CD4-positive, alpha-beta memory T cell (primary cell): Measurements from ENCODE around the gene DPM1. TPM values are rescaled to one million over a fixed set of nuclear protein-coding genes. Genes with fewer than 3 reads are reported as not detected.
A peak's percentile ranks its signal among the peaks of the same experiment; 100 is the strongest.

Experiments
- CTCF ChIA-PET: fragments of 350-600 bp; sonication (Branson Sonifier 250); formaldehyde crosslinking; loops from one replicate; lab custom pipeline; 2021; ENCODE audit warnings: inconsistent platforms; ENCODE audit not compliant: partially characterized antibody; lab: Charles Lee
- POLR2A ChIA-PET: fragments of 350-600 bp; sonication (Branson Sonifier 250); formaldehyde crosslinking; loops from one replicate; lab custom pipeline; 2021; ENCODE audit not compliant: partially characterized antibody; lab: Charles Lee
- DNase-seq, 5 donors: peaks; one replicate each; pipeline versions ENCODE4 v3.0.0 to v3.0.0-alpha.2; 2020 to 2022; ENCODE audit warnings: mixed read lengths in 1 of 5
- H3K27ac ChIP-seq: one replicate; pipeline ENCODE4 v1.7.0; 2013; ENCODE audit warnings: low read depth, low read length
- H3K27me3 ChIP-seq: 2 replicates; pipeline ENCODE4 v1.7.0; 2013; ENCODE audit warnings: mild to moderate bottlenecking, low read length, moderate library complexity; ENCODE audit not compliant: insufficient read depth
- H3K36me3 ChIP-seq: 2 replicates; pipeline ENCODE4 v1.7.0; 2013; ENCODE audit warnings: mild to moderate bottlenecking, low read length, moderate library complexity; ENCODE audit not compliant: insufficient read depth
- H3K4me1 ChIP-seq: 2 replicates; pipeline ENCODE4 v1.7.0; 2013; ENCODE audit warnings: mild to moderate bottlenecking, low read length, moderate library complexity; ENCODE audit not compliant: insufficient read depth
- H3K4me3 ChIP-seq, 2 donors: one replicate each; pipeline ENCODE4 v1.7.0; 2013; ENCODE audit warnings: low read length in 2 of 2, mild to moderate bottlenecking in 1 of 2
- H3K9me3 ChIP-seq, 2 donors: one replicate each; pipeline ENCODE4 v1.7.0; 2013; ENCODE audit warnings: low read length in 2 of 2, control low read depth in 1 of 2; ENCODE audit not compliant: control insufficient read depth in 1 of 2
- H3K27ac Mint-ChIP-seq, 7 donors: one replicate each; pipeline ENCODE4 v1.8.0; 2020 to 2021; ENCODE audit warnings: mixed read lengths in 7 of 7, mild to moderate bottlenecking in 6 of 7, inconsistent platforms in 3 of 7, moderate library complexity in 3 of 7
- H3K27me3 Mint-ChIP-seq, 2 donors: one replicate each; pipeline ENCODE4 v1.8.0; 2020 to 2021; ENCODE audit warnings: mixed read lengths in 2 of 2
- H3K36me3 Mint-ChIP-seq, 2 donors: one replicate each; pipeline ENCODE4 v1.8.0; 2020 to 2021; ENCODE audit warnings: mixed read lengths in 2 of 2, inconsistent platforms in 1 of 2, mild to moderate bottlenecking in 1 of 2
- H3K4me1 Mint-ChIP-seq, 4 donors: one replicate each; pipeline ENCODE4 v1.8.0; 2020 to 2021; ENCODE audit warnings: mixed read lengths in 4 of 4, mild to moderate bottlenecking in 1 of 4
- H3K4me3 Mint-ChIP-seq, 8 donors: one replicate each; pipeline ENCODE4 v1.8.0; 2020 to 2021; ENCODE audit warnings: mixed read lengths in 8 of 8, mild to moderate bottlenecking in 7 of 8, moderate library complexity in 6 of 8, inconsistent platforms in 3 of 8
- H3K9me3 Mint-ChIP-seq, 8 donors: one replicate each; pipeline ENCODE4 v1.8.0; 2020 to 2021; ENCODE audit warnings: mixed read lengths in 8 of 8, mild to moderate bottlenecking in 5 of 8, inconsistent platforms in 3 of 8, moderate library complexity in 1 of 8
- intact Hi-C: fragments of 100-400 bp; cut with micrococcal nuclease; formaldehyde crosslinking; loops from one replicate; pipeline ENCODE4 v1.15.1; 2023
- polyA plus RNA-seq, 2 donors: library from polyadenylated mRNA; unstranded; fragments of 300-500 nt; fragmentation: Illumina TruSeq; gene quantifications; one replicate each; pipeline ENCODE4 v1.2.3, GENCODE V29; 2021
- total RNA-seq, 2 experiments: library from RNA; stranded (reverse); gene quantifications; one replicate each; pipeline ENCODE4 v1.2.3, GENCODE V29; 2021

The DPM1 gene
- total and polyA plus RNA-seq, 4 experiments from 2014 or later = 39.9 to 79.2 (median 55.6) TPM

DNA sequence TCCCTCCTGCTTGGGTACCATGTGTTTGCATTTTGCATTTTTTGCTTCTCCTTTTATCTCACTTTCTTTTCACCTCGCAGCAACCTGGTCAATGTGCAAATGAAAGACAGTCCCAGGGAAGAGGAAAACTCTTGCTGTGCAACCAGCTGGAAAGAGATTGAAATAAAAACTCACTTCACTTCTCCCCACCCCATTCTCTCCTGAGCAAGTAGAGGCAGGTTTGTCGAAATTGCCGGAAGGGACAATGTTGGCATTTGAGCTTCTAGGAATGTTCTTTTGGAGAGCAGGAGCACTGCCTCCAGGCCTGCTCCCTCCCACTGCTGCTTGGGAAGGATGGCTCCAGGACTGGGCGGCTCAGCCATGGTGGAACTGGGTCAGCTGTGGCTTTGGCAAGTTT, 34.0 kb upstream of the DPM1 start:
- Histone ChIP-seq H3K27me3 (no peaks in the 10 kb centered on the region), H3K9me3 (no peaks in the 10 kb centered on the region), H3K4me1 (no peaks in the 10 kb centered on the region), H3K27ac (no peak overlapping the region), H3K4me3 (no peak overlapping the region), H3K36me3 (no peaks in the 10 kb centered on the region)
- Mint-ChIP-seq H3K27ac (peak overlapping the region in 1 of 7 donors; percentile 13), H3K4me3 (no peak overlapping the region), H3K27me3 (peaks cover 3 to 20% of the 10 kb centered on the region in 2 donors), H3K4me1 (peaks cover 0 to 2% (median under 1%) of the 10 kb centered on the region in 4 donors), H3K9me3 (no peaks in the 10 kb centered on the region), H3K36me3 (no peaks in the 10 kb centered on the region)
- intact Hi-C loops = no loop called here
- ChIA-PET CTCF (interaction anchor here (0.9 to 14.1 kb wide), 7 partner anchors 10 to 630 kb away, joined by 3 to 173 read pairs (median 5); no protein-coding TSS in a partner anchor), POLR2A (no interaction called here)
- DNase-seq = no peak

DNA sequence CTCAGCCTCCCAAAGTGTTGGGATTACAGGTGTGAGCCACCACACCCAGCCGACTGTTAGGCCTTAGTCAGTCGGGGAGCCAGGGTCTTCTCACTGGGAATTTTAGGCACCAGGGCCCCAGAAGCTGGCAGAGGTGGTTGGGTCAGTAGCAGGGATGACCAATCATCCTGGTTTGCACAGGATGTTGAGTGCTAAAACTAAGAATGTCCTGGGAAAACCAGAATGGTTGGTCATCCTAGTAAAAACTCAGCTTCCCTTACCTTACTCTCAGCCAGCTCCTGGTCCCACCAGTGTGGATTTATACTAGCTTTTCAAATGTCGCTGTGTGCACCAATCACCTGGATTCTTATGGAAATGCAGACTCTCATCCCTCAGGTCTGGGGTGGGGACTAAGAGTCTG, 32.7 kb upstream of the DPM1 start:
- Mint-ChIP-seq H3K27me3 (peaks cover 12 to 23% of the 10 kb centered on the region in 2 donors), H3K36me3 (no peaks in the 10 kb centered on the region), H3K9me3 (no peaks in the 10 kb centered on the region), H3K27ac (no peak overlapping the region), H3K4me1 (peaks cover 0 to 2% (median under 1%) of the 10 kb centered on the region in 4 donors), H3K4me3 (no peak overlapping the region)
- Histone ChIP-seq H3K4me1 (no peaks in the 10 kb centered on the region), H3K27ac (no peak overlapping the region), H3K9me3 (no peaks in the 10 kb centered on the region), H3K27me3 (no peaks in the 10 kb centered on the region), H3K36me3 (no peaks in the 10 kb centered on the region), H3K4me3 (no peak overlapping the region)
- DNase-seq = no peak
- POLR2A ChIA-PET = no interaction called here
- CTCF ChIA-PET = interaction anchor here (0.6 to 14.1 kb wide), 5 partner anchors 69 to 632 kb away, joined by 3 to 173 read pairs (median 5); no protein-coding TSS in a partner anchor
- intact Hi-C loops = no loop called here

DNA sequence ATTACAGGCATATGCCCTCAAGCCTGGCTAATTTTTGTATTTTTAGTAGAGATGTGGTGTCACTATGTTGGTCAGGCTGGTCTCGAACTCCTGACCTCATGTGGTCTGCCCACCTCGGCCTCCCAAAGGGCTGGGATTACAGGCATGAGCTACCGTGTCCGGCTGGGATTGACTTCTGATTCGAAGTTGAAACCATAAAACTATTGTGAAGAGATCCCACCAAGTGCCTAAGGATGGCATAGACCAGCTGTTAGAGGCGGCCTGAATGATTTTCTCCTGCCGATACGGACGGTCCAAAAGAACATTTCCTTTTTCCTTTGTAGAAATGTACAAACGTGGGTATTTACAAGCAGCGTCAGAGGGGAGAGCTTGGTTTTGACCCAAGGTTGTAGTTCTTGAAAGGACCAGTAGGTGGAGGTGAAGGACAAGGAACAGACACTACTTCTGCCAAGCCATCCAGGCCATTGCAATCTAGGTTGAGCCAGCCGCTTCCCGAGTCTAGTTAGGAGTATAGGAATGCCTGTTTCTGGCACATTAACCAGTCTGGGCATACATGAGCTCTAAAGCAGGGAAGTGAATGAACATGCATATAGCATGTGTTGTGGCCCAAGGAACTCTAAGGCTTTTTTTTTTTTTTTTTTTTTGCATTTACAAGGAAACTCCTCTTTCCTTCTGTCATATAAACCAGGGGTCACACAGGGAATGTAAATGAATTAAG, 29.3 kb upstream of the DPM1 start:
- no peaks in the 10 kb centered on the region for H3K9me3 ChIP-seq
- intact Hi-C loops = loop anchor here (1.0 to 5.0 kb wide), 3 partner anchors 340 to 608 kb away; no protein-coding TSS in a partner anchor
- peak; percentile 64 to 76 (median 72) for DNase-seq
- no peaks in the 10 kb centered on the region for H3K4me1 ChIP-seq
- ChIA-PET POLR2A (interaction anchor here (0.6 to 1.6 kb wide), 4 partner anchors 13 to 319 kb away, joined by 3 to 4 read pairs (median 3); partner anchors contain the start of genes ADNP and BCAS4), CTCF (interaction anchor here (0.6 to 14.1 kb wide), 37 partner anchors 9 to 1393 kb away, joined by 3 to 173 read pairs (median 4); partner anchors contain the start of genes BCAS4, DPM1 and MOCS3)
- H3K27ac ChIP-seq = no peak overlapping the region
- H3K27me3 Mint-ChIP-seq = peaks cover 23 to 26% of the 10 kb centered on the region in 2 donors
- H3K36me3 ChIP-seq = no peaks in the 10 kb centered on the region
- no peak overlapping the region for H3K27ac Mint-ChIP-seq
- H3K4me1 Mint-ChIP-seq = peaks cover 0 to 2% (median under 1%) of the 10 kb centered on the region in 4 donors
- H3K36me3 Mint-ChIP-seq = no peaks in the 10 kb centered on the region
- no peaks in the 10 kb centered on the region for H3K9me3 Mint-ChIP-seq
- no peak overlapping the region for H3K4me3 ChIP-seq
- no peaks in the 10 kb centered on the region for H3K27me3 ChIP-seq
- H3K4me3 Mint-ChIP-seq = no peak overlapping the region

DNA sequence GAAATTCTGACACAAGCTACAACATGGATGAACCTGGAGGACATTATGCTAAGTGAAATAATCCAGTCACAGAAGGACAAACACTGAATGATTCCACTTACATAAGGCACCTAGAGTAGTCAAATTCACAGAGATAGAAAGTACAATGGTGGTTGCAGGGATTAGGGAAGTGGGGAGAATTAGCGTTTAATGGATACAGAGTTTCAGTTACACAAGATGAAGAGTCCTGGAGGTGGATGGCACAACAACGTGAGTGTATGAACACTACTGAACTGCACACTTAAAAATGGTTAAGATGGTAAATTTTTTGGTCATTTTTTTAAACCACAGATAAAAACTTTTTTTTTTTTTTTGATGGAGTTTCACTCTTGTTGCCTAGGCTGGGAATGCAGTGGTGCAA, 25.0 kb upstream of the DPM1 start:
- ChIA-PET POLR2A (no interaction called here), CTCF (interaction anchor here (1.2 to 14.1 kb wide), 7 partner anchors 10 to 324 kb away, joined by 3 to 173 read pairs (median 17); partner anchors contain the start of gene BCAS4)
- no peaks in the 10 kb centered on the region for H3K36me3 Mint-ChIP-seq
- Histone ChIP-seq H3K4me1 (peaks cover 4% of the 10 kb centered on the region), H3K9me3 (no peaks in the 10 kb centered on the region), H3K27me3 (no peaks in the 10 kb centered on the region), H3K36me3 (no peaks in the 10 kb centered on the region), H3K27ac (no peak overlapping the region), H3K4me3 (no peak overlapping the region)
- no peaks in the 10 kb centered on the region for H3K9me3 Mint-ChIP-seq
- H3K27me3 Mint-ChIP-seq = peaks cover 36 to 38% of the 10 kb centered on the region in 2 donors
- H3K4me3 Mint-ChIP-seq = no peak overlapping the region
- H3K4me1 Mint-ChIP-seq = peaks cover 2 to 8% (median 5%) of the 10 kb centered on the region in 4 donors
- H3K27ac Mint-ChIP-seq = peak overlapping the region in 1 of 7 donors; percentile 58
- no peak for DNase-seq
- intact Hi-C loops = loop anchor here (5.0 kb wide), 1 partner anchor 191 kb away; no protein-coding TSS in a partner anchor

DNA sequence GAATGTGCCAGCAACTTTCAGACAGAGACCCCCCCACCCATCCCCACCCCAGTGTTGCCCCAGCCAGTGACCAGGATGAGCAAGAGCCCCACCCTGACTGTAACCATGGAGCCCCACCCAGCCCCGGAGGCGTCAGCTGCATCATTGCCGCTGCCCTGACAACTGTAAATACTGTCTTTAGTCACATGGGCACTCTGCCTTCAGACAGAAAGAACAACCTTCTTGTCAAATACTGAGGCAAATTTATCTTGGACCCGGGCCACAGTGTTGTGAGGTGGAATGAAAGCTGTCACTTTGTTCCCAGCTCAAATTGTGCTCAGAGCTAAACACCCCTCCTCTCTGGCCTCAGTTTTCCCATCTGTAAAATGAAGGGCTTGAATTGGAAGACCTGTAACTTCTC, 24.0 kb upstream of the DPM1 start:
- peaks cover 33 to 35% of the 10 kb centered on the region in 2 donors for H3K27me3 Mint-ChIP-seq

DNA sequence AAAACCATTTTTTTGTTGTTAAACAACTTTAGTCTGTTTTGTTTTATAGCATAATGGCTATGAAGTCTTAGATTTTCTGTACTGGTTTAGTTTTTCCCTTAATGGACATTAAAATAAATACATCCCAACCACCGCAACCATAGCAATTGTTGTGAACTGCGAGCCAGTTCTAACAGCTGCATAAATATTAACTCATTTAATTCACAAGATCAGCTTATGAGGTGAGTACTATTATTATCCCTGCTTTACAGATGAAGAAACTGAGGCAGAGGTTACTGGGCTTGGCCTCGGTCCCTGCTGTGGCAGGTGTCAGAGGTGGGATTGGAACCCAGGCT, 23.3 kb upstream of the DPM1 start:
- intact Hi-C loops = loop anchor here (5.0 kb wide), 1 partner anchor 189 kb away; no protein-coding TSS in a partner anchor

More for the DNA sequence above, 24.0 kb upstream of the DPM1 start:
- Histone ChIP-seq H3K27me3 (no peaks in the 10 kb centered on the region), H3K4me1 (peaks cover 4% of the 10 kb centered on the region), H3K4me3 (no peak overlapping the region), H3K27ac (no peak overlapping the region), H3K9me3 (no peaks in the 10 kb centered on the region), H3K36me3 (no peaks in the 10 kb centered on the region)
- Mint-ChIP-seq H3K4me3 (no peak overlapping the region), H3K27ac (no peak overlapping the region), H3K9me3 (no peaks in the 10 kb centered on the region), H3K36me3 (no peaks in the 10 kb centered on the region), H3K4me1 (peaks cover 0 to 8% (median 4%) of the 10 kb centered on the region in 4 donors)
- intact Hi-C loops = loop anchor here (5.0 kb wide), 1 partner anchor 190 kb away; no protein-coding TSS in a partner anchor
- CTCF ChIA-PET = interaction anchor here (0.9 to 14.1 kb wide), 9 partner anchors 10 to 342 kb away, joined by 3 to 173 read pairs (median 10); partner anchors contain the start of genes BCAS4, DPM1 and MOCS3
- no peak for DNase-seq
- POLR2A ChIA-PET = no interaction called here

More for the DNA sequence above, 23.3 kb upstream of the DPM1 start:
- Mint-ChIP-seq H3K27ac (no peak overlapping the region), H3K4me3 (no peak overlapping the region), H3K27me3 (peaks cover 31 to 33% of the 10 kb centered on the region in 2 donors), H3K36me3 (no peaks in the 10 kb centered on the region), H3K9me3 (no peaks in the 10 kb centered on the region), H3K4me1 (peaks cover 0 to 8% (median 4%) of the 10 kb centered on the region in 4 donors)
- Histone ChIP-seq H3K27ac (no peak overlapping the region), H3K4me3 (no peak overlapping the region), H3K9me3 (no peaks in the 10 kb centered on the region), H3K36me3 (no peaks in the 10 kb centered on the region), H3K27me3 (no peaks in the 10 kb centered on the region), H3K4me1 (peaks cover 4% of the 10 kb centered on the region)
- no peak for DNase-seq
- ChIA-PET CTCF (interaction anchor here (0.9 to 14.1 kb wide), 12 partner anchors 8 to 345 kb away, joined by 3 to 173 read pairs (median 5); partner anchors contain the start of genes BCAS4, DPM1 and MOCS3), POLR2A (no interaction called here)
